Lower leg skin (tissue), 4 donors: ENCODE data around the gene YES1. TPM values are rescaled to one million over a fixed set of nuclear protein-coding genes. Genes with fewer than 3 reads are reported as not detected.
A peak's percentile ranks its signal among the peaks of the same experiment; 100 is the strongest.

ENCODE experiments used
- DNase-seq, 2 donors: peaks; one replicate each; pipeline ENCODE4 v3.0.0-alpha.2; 2019; ENCODE audit warnings: low spot score in 2 of 2
- H3K4me3 ChIP-seq: fragments of 200-600 bp; sonication (generic); 2 replicates; pipeline ENCODE4 v1.5.1; 2017; ENCODE audit warnings: mild to moderate bottlenecking, low read depth; ENCODE audit not compliant: poor library complexity, severe bottlenecking
- CTCF ChIP-seq, 3 donors: fragments of 450-650 bp; IDR thresholded peaks; one replicate each; pipeline ENCODE4 v1.5.1; 2016; ENCODE audit warnings: antibody characterized with exemption in 3 of 3, mild to moderate bottlenecking in 3 of 3, moderate library complexity in 2 of 3
- POLR2A ChIP-seq, 2 donors: fragments of 450-650 bp; IDR thresholded peaks; one replicate each; pipeline ENCODE4 v1.6.1; 2016 to 2017; ENCODE audit warnings: antibody characterized with exemption in 2 of 2, mild to moderate bottlenecking in 1 of 2, moderate library complexity in 1 of 2
- WGBS, 2 donors: methylation state at CpG; one replicate each; pipeline ENCODE4 v1.1.5; 2018; 5-methylcytosine and 5-hydroxymethylcytosine counted together
- intact Hi-C: fragments of 100-400 bp; cut with DNase I; formaldehyde crosslinking; loops from one replicate; pipeline ENCODE4 v1.15.0; 2023; ENCODE audit warnings: low total_unique reads
- total RNA-seq, 4 donors: library from RNA; depleted of rRNA; stranded (reverse); fragments of >200 nt; gene quantifications; one replicate each; pipeline ENCODE4 v1.1.0, GENCODE V29; 2016

Gene YES1
- total RNA-seq, 4 donors from 2014 or later: 62.3 to 133 (median 90.0) TPM

- WGBS, 2 donors: 4 to 18% methylated on average over 39 to 76 of the region's 91 CpGs
- peak; percentile 83 to 97 for DNase-seq
- TF ChIP-seq POLR2A (IDR thresholded peaks at IDR 0.05): no peak
- no peak for TF ChIP-seq CTCF (IDR thresholded peaks at IDR 0.05)
- intact Hi-C loops: loop anchor here (10.0 kb wide), 1 partner anchor 122 kb away; no protein-coding TSS in a partner anchor
- H3K4me3 ChIP-seq: peak within 1 kb of the TSS; percentile 54
These were observed 99.5 kb downstream of the YES1 start, which contains the start of gene ENOSF1 for GRCh38 chr18:712401-713134. Gene ENOSF1, minus strand, starts transcription at chr18:712630. Its CDS starts 43 bp downstream, at chr18:712587.

- H3K4me3 ChIP-seq: peak overlapping the region; percentile 54
- peak; percentile 81 to 96 for DNase-seq
- WGBS, 2 donors: 0 to 1% methylated on average over 39 to 40 of the region's 42 CpGs
- intact Hi-C loops: loop anchor here (10.0 kb wide), 1 partner anchor 123 kb away; no protein-coding TSS in a partner anchor
- TF ChIP-seq POLR2A (IDR thresholded peaks at IDR 0.05) (no peak), CTCF (IDR thresholded peaks at IDR 0.05) (no peak)
These were observed 100.2 kb downstream of the YES1 start for GRCh38 chr18:711657-712400.

GRCh38 chr18:711310-711656 is 100.8 kb downstream of the YES1 start:
- TF ChIP-seq CTCF (IDR thresholded peaks at IDR 0.05) (no peak), POLR2A (IDR thresholded peaks at IDR 0.05) (no peak)
- no peak for DNase-seq
- H3K4me3 ChIP-seq: peak overlapping the region; percentile 54
- WGBS, 2 donors: 7 to 8% methylated on average over 8 of the region's 8 CpGs
- intact Hi-C loops: loop anchor here (10.0 kb wide), 1 partner anchor 124 kb away; no protein-coding TSS in a partner anchor

GRCh38 chr18:710418-711300 is 101.4 kb downstream of the YES1 start:
- DNase-seq: no peak
- H3K4me3 ChIP-seq: no peak overlapping the region
- 68 to 81% methylated on average over 3 of the region's 3 CpGs for WGBS, 2 donors
- intact Hi-C loops: loop anchor here (10.0 kb wide), 1 partner anchor 124 kb away; no protein-coding TSS in a partner anchor
- TF ChIP-seq POLR2A (IDR thresholded peaks at IDR 0.05): no peak
- no peak for TF ChIP-seq CTCF (IDR thresholded peaks at IDR 0.05)

- H3K4me3 ChIP-seq: no peak overlapping the region
- intact Hi-C loops: loop anchor here (10.0 kb wide), 1 partner anchor 125 kb away; no protein-coding TSS in a partner anchor
These were observed 102.3 kb downstream of the YES1 start for GRCh38 chr18:709771-710170.

More at GRCh38 chr18:709771-710170, 102.3 kb downstream of the YES1 start:
- TF ChIP-seq CTCF (IDR thresholded peaks at IDR 0.05) (no peak), POLR2A (IDR thresholded peaks at IDR 0.05) (no peak)
- DNase-seq: no peak
- 75 to 83% methylated on average over 1 of the region's 1 CpG for WGBS, 2 donors
